Body of pancreas (tissue), 4 donors: ENCODE data around the gene KIF25. TPM values are rescaled to one million over a fixed set of nuclear protein-coding genes. Genes with fewer than 3 reads are reported as not detected.

Source experiments
- ATAC-seq: fragments of 150-250 bp; one replicate; pipeline ENCODE4 v1.9.1; 2016
- DNase-seq, 4 donors: peaks; one replicate each; pipeline ENCODE4 v3.0.0-alpha.2; 2019
- H3K27ac ChIP-seq, 4 donors: fragments of 200-600 bp; sonication (generic); 1 replicate in 3 of 4; 2 replicates in 1 of 4; pipeline versions ENCODE4 v1.5.1 to v1.6.1; 2016 to 2019; ENCODE audit warnings: mild to moderate bottlenecking in 1 of 4, mixed read lengths in 1 of 4, moderate library complexity in 1 of 4
- H3K27me3 ChIP-seq, 2 donors: fragments of 200-600 bp; sonication (generic); one replicate each; pipeline ENCODE4 v1.6.0; 2016; ENCODE audit warnings: mild to moderate bottlenecking in 1 of 2
- H3K36me3 ChIP-seq, 2 donors: fragments of 200-600 bp; sonication (generic); replicated peaks in 1 of 2; 2 replicates each; pipeline ENCODE4 v1.5.1; 2016; ENCODE audit warnings: low read depth in 2 of 2; ENCODE audit not compliant: insufficient read depth in 1 of 2
- H3K4me1 ChIP-seq: fragments of 200-600 bp; sonication (generic); one replicate; pipeline ENCODE4 v1.6.0; 2016
- H3K4me3 ChIP-seq, 2 donors: fragments of 200-600 bp; sonication (generic); 1 replicate in 1 of 2; 2 replicates in 1 of 2; pipeline ENCODE4 v1.5.1; 2016 to 2019
- H3K9me3 ChIP-seq, 3 donors: fragments of 200-600 bp; sonication (generic); 1 replicate in 2 of 3; 2 replicates in 1 of 3; pipeline ENCODE4 v1.5.1; 2016
- POLR2A ChIP-seq, 3 donors: fragments of 450-650 bp; IDR thresholded peaks; one replicate each; pipeline ENCODE4 v1.6.1; 2016; ENCODE audit warnings: antibody characterized with exemption in 3 of 3, mild to moderate bottlenecking in 2 of 3
- WGBS, 2 donors: methylation state at CpG; one replicate each; pipeline ENCODE4 v1.1.5; 2017; 5-methylcytosine and 5-hydroxymethylcytosine counted together
- intact Hi-C: fragments of 100-400 bp; cut with DNase I; formaldehyde crosslinking; loops from one replicate; pipeline ENCODE4 v1.15.1; 2023
- total RNA-seq, 2 donors: library from RNA; depleted of rRNA; stranded (reverse); fragments of >200 nt; gene quantifications; one replicate each; pipeline ENCODE4 v1.1.0, GENCODE V29; 2016
- TF ChIP-seq, protein P1 (sequence below), 7 experiments: fragments of 450-650 bp in 4 of 7; fragments of 200-600 bp in 3 of 7; sonication (generic) in 3 of 7; IDR thresholded peaks; one replicate each; pipeline ENCODE4 v1.5.1; 2016 to 2019; ENCODE audit warnings: antibody characterized with exemption in 7 of 7

KIF25 gene
- total RNA-seq, 2 donors from 2014 or later, result 1.8 TPM; not detected in 1

DNA sequence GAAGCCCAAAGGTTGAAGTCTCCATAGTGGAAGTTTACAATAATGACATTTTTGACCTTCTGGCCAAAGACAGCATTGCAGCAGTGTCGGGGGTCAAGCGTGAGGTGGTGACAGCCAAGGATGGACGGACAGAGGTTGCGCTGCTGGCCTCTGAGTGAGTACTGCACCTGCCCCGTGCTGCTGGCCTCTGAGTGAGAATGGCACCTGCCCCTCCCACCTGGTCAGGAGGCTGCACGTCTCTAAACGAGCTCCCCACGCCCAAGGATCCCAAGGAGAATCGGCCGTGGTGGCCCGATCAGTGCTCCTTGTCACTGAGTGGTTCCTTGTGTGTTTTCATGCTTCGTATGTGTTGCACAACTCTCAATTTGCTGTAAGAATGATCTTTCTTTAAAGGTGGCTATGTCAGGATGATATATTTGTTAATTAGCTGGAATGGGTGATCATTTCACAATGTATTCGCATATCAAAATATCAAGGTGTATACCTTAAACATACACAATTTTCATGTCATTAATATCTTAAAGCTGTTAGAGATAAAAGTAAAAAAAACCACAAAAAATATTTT lies 41.2 kb downstream of the KIF25 start:
- no peaks in the 10 kb centered on the region for H3K36me3 ChIP-seq
- no peaks in the 10 kb centered on the region for H3K27me3 ChIP-seq
- TF ChIP-seq, protein P1, sequence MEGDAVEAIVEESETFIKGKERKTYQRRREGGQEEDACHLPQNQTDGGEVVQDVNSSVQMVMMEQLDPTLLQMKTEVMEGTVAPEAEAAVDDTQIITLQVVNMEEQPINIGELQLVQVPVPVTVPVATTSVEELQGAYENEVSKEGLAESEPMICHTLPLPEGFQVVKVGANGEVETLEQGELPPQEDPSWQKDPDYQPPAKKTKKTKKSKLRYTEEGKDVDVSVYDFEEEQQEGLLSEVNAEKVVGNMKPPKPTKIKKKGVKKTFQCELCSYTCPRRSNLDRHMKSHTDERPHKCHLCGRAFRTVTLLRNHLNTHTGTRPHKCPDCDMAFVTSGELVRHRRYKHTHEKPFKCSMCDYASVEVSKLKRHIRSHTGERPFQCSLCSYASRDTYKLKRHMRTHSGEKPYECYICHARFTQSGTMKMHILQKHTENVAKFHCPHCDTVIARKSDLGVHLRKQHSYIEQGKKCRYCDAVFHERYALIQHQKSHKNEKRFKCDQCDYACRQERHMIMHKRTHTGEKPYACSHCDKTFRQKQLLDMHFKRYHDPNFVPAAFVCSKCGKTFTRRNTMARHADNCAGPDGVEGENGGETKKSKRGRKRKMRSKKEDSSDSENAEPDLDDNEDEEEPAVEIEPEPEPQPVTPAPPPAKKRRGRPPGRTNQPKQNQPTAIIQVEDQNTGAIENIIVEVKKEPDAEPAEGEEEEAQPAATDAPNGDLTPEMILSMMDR (IDR thresholded peaks at IDR 0.05), result no peak
- TF ChIP-seq POLR2A (IDR thresholded peaks at IDR 0.05), result no peak
- ATAC-seq, result no peak
- intact Hi-C loops, result no loop called here
- no peak overlapping the region for H3K27ac ChIP-seq
- no peak for DNase-seq
- WGBS, 2 donors, result 83 to 89% methylated on average over 13 of the region's 13 CpGs
- H3K4me3 ChIP-seq, result no peak overlapping the region
- H3K4me1 ChIP-seq, result peaks cover 5% of the 10 kb centered on the region
- peaks cover 0 to 19% (median 3%) of the 10 kb centered on the region in 3 donors for H3K9me3 ChIP-seq

DNA sequence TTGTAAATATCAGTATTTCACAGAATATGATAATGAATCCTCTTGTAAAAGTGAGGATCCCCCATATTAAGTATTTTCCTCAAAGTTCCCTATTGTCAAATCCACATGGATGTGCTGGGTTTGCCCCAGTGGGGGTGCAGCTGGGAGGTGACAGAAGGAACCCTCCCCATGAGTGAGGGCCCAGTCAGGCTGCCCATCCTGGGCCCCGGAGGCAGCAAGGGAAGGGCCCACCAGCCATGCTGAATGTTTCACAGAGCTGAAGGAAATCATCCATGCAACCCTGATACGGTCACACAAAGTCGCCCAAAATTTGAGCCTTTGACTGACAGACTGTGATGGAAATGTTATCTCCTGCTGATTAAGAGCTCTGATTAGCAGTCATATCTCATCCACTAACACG lies 41.8 kb downstream of the KIF25 start:
- peaks cover 5% of the 10 kb centered on the region for H3K4me1 ChIP-seq
- H3K27ac ChIP-seq, result no peak overlapping the region
- DNase-seq, result no peak
- ATAC-seq, result no peak
- H3K9me3 ChIP-seq, result peaks cover 0 to 19% (median 3%) of the 10 kb centered on the region in 3 donors
- no peak overlapping the region for H3K4me3 ChIP-seq
- intact Hi-C loops, result no loop called here
- H3K27me3 ChIP-seq, result no peaks in the 10 kb centered on the region
- H3K36me3 ChIP-seq, result no peaks in the 10 kb centered on the region
- TF ChIP-seq, protein P1 (IDR thresholded peaks at IDR 0.05), result no peak
- no peak for TF ChIP-seq POLR2A (IDR thresholded peaks at IDR 0.05)
- WGBS, 2 donors, result 79 to 98% methylated on average over 3 to 4 of the region's 4 CpGs

DNA sequence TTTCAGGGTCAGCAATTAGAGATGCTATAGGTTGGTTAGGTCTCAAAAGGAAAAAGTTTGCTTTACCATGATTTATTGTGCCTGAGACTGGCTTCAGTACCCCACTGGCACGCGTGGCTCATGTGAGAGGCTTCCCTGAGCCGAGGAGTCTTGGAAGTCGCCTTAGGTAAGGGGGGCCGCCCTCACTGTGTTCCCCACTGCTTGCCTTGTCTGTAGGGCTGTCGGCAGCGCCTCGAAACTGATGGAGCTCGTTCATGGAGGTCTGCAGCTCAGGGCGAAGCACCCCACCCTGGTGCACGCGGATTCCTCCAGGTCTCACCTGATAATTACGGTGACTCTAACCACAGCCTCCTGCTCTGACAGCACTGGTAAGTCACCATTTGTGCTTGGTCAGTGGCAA lies 42.4 kb downstream of the KIF25 start:
- TF ChIP-seq POLR2A (IDR thresholded peaks at IDR 0.05), result no peak
- TF ChIP-seq, protein P1 (IDR thresholded peaks at IDR 0.05), result no peak
- no peak for ATAC-seq
- WGBS, 2 donors, result 76 to 81% methylated on average over 9 to 13 of the region's 13 CpGs
- no peak for DNase-seq
- Histone ChIP-seq H3K4me3 (no peak overlapping the region), H3K27me3 (no peaks in the 10 kb centered on the region), H3K36me3 (no peaks in the 10 kb centered on the region), H3K27ac (no peak overlapping the region), H3K4me1 (peaks cover 5% of the 10 kb centered on the region), H3K9me3 (peaks cover 0 to 19% (median 3%) of the 10 kb centered on the region in 3 donors)
- intact Hi-C loops, result no loop called here

DNA sequence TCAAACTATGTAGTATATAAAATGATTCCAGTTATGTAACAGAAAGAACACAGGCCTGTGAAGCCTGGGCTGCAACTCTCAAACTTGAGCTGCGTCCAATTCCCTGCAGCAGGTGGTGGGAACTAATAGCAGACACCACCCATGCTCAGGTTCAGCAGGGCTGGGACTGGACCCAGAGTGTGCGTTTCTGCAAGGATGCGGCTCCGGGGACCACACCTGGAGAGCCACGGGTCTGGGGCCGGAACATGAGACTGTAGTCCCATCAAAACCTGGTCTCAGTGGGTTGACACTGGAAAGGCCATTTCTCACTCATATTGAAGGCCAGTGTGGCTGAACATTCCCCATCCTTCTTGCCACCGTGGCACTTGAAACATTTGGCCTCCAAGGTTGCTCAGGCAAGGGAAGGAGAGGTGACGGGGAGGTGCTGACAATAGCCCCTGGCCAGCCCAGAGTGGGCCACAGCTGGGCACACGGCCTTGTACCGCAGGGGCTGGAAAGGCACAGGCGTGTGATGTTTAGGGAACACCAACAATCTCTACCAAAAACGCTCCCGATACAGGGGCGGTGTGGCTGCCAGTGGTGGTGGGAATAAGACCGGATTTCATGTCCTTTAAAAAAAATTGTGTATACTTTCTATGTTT lies 43.5 kb downstream of the KIF25 start:
- intact Hi-C loops, result no loop called here
- no peaks in the 10 kb centered on the region for H3K36me3 ChIP-seq
- H3K4me1 ChIP-seq, result peaks cover 4% of the 10 kb centered on the region
- TF ChIP-seq, protein P1 (IDR thresholded peaks at IDR 0.05), result no peak
- TF ChIP-seq POLR2A (IDR thresholded peaks at IDR 0.05), result no peak
- ATAC-seq (no peak), DNase-seq (no peak)
- H3K9me3 ChIP-seq, result peaks cover 0 to 19% (median 3%) of the 10 kb centered on the region in 3 donors
- no peak overlapping the region for H3K27ac ChIP-seq
- H3K27me3 ChIP-seq, result no peaks in the 10 kb centered on the region
- WGBS, 2 donors, result 83 to 89% methylated on average over 8 to 15 of the region's 15 CpGs
- H3K4me3 ChIP-seq, result no peak overlapping the region

DNA sequence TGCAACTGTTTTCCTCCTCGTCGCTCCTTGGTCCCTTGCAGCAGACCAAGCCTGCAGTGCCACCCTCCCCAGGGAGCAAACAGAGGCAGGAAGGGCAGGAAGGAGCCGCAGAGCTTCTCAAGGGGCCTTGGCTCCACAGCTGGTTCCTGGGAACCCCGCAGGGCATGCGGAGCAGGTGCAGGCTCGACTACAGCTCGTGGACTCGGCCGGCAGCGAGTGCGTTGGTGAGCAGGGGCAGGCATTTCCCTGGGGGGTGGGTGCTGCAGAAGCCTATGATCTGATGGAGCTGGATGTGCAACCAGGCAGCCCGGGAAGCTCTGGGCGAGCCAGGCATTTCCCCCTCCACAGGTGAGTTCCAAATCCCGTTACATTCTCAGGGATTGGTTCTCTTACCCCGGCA lies 44.5 kb downstream of the KIF25 start:
- Histone ChIP-seq H3K4me1 (peaks cover 8% of the 10 kb centered on the region), H3K27me3 (no peaks in the 10 kb centered on the region), H3K36me3 (no peaks in the 10 kb centered on the region), H3K9me3 (peaks cover 0 to 19% (median 3%) of the 10 kb centered on the region in 3 donors), H3K27ac (no peak overlapping the region), H3K4me3 (no peak overlapping the region)
- ATAC-seq (no peak), DNase-seq (no peak)
- intact Hi-C loops, result no loop called here
- TF ChIP-seq, protein P1 (IDR thresholded peaks at IDR 0.05), result no peak
- TF ChIP-seq POLR2A (IDR thresholded peaks at IDR 0.05), result no peak
- 89 to 93% methylated on average over 11 to 15 of the region's 15 CpGs for WGBS, 2 donors
